ENCODE results near the gene PCGF2. TPM values are rescaled to one million over a fixed set of nuclear protein-coding genes. Genes with fewer than 3 reads are reported as not detected.

Gene PCGF2
- total and polyA plus RNA-seq, 3 donors from 2014 or later = 8.1 to 21.2 (median 20.9) TPM

DNA sequence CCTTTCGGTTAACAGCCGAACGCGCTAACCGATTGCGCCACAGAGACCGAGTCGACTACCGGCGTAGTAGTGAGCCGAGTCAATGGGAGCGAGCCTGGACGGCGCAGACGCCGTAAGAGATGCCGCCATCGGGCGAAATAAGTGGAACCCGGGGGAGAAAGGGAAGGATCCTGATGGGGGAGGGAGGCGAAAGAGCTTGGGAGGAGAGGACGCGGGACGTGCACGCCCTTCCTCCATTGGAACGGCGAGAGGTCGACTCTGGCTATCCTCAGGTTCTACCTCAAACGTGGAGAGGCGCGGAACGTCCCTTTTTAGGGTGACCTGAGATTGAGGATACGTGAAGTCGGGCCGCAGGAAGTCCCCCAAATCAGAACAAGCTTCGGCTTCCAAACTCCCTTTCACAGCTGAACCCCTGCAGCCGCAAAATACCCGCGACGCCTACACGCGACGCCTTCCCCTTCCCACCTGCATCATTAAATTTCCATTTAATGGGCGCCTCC, 3.7 kb upstream of the PCGF2 start:
- DNase-seq = peak; percentile 92

GRCh38 chr17:38751144-38751807, 3.1 kb upstream of the PCGF2 start:
- intact Hi-C loops (cut with DNase I; ENCODE audit: low total_unique reads) = no loop called here
- TF ChIP-seq CTCF (IDR thresholded peaks at IDR 0.05) = no peak
- no peak for TF ChIP-seq POLR2A (IDR thresholded peaks at IDR 0.05)
- Histone ChIP-seq H3K4me3 (peak overlapping the region; percentile 84 to 93), H3K27ac (peak overlapping the region in 1 of 2 donors; percentile 76), H3K36me3 (ENCODE audit: low read depth, missing control alignments) (no peaks in the 10 kb centered on the region), H3K9me3 (no peaks in the 10 kb centered on the region), H3K27me3 (no peaks in the 10 kb centered on the region), H3K4me1 (peaks cover 32% of the 10 kb centered on the region)
- WGBS, 2 donors = 3 to 4% methylated on average over 10 of the region's 10 CpGs
- no peak for DNase-seq

More for the DNA sequence above, 3.7 kb upstream of the PCGF2 start:
- Histone ChIP-seq H3K27ac (peak overlapping the region; percentile 39 to 76), H3K9me3 (no peaks in the 10 kb centered on the region), H3K27me3 (no peaks in the 10 kb centered on the region), H3K4me3 (peak overlapping the region; percentile 84 to 93), H3K4me1 (peaks cover 26% of the 10 kb centered on the region), H3K36me3 (ENCODE audit: low read depth, missing control alignments) (no peaks in the 10 kb centered on the region)
- WGBS, 2 donors = 0 to 1% methylated on average over 44 of the region's 44 CpGs
- intact Hi-C loops (cut with DNase I; ENCODE audit: low total_unique reads) = no loop called here
- TF ChIP-seq CTCF (IDR thresholded peaks at IDR 0.05) (no peak), POLR2A (IDR thresholded peaks at IDR 0.05) (no peak)

DNA sequence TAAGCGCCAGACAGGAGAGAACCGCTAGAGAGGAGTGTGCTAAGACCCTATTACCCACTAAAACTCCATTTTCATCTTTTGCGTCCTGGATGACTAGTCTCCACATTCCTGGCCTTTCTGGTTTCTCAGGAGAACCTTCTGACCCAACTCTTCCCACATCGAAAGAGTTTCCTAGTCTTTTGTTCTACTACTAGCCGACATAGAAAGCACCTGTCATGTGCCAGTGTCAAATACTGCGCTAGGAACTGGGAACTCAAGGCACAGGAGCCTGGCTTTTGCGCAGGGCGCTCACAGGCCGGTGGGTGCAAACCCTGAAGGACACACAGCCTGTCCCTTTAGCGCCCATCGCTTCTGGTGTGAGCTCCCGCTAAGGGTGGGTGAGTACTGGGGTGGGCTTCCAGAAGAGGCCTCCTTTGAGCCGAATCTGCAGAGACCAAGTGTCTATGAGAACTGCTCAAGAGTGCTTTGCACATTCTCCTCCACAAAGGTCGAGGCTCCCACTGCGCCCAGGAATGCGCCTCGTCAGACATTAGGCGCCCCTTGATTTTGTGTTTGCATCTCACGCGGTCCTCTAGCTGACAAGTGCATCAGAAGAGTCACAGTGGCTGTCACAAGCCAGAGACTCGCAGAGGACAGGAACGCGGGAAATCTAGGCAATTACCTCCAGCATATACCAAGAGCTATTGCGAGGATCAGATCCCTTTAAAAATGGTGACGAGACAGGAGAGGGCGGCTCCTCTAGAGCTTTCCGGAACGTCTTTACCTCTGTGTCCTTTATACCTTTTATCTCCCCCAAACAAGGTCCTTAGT, 2.4 kb upstream of the PCGF2 start:
- Histone ChIP-seq H3K27me3 (no peaks in the 10 kb centered on the region), H3K36me3 (ENCODE audit: low read depth, missing control alignments) (no peaks in the 10 kb centered on the region), H3K9me3 (no peaks in the 10 kb centered on the region), H3K4me3 (no peak overlapping the region), H3K27ac (peak overlapping the region in 1 of 2 donors; percentile 85), H3K4me1 (peaks cover 39% of the 10 kb centered on the region)
- TF ChIP-seq POLR2A (IDR thresholded peaks at IDR 0.05) = no peak
- no peak for TF ChIP-seq CTCF (IDR thresholded peaks at IDR 0.05)
- intact Hi-C loops (cut with DNase I; ENCODE audit: low total_unique reads) = no loop called here
- 22 to 27% methylated on average over 22 to 28 of the region's 28 CpGs for WGBS, 2 donors
- no peak for DNase-seq

DNA sequence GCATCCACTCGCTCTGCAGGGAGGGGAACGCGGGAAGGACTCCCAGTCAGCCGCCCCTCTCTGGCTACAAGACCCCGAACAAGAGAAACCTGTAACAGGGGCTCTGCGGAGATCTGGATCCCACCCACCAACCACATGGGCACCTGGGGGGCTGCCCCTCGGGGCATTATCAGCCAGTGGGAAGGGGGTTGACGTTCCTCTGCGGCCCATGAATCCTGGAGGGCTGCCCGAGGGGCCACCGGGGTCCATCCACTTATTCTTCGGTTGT, 1.8 kb upstream of the PCGF2 start:
- Histone ChIP-seq H3K9me3 (no peaks in the 10 kb centered on the region), H3K27me3 (no peaks in the 10 kb centered on the region), H3K27ac (peak overlapping the region in 1 of 2 donors; percentile 85), H3K4me1 (peaks cover 42% of the 10 kb centered on the region), H3K4me3 (peak overlapping the region; percentile 81 to 92), H3K36me3 (ENCODE audit: low read depth, missing control alignments) (no peaks in the 10 kb centered on the region)
- DNase-seq = no peak
- intact Hi-C loops (cut with DNase I; ENCODE audit: low total_unique reads) = no loop called here
- 0 to 3% methylated on average over 8 to 12 of the region's 12 CpGs for WGBS, 2 donors
- TF ChIP-seq CTCF (IDR thresholded peaks at IDR 0.05) (no peak), POLR2A (IDR thresholded peaks at IDR 0.05) (no peak)
